ENCODE measurements around the gene BAZ1A.
A peak's percentile ranks its signal among the peaks of the same experiment; 100 is the strongest.

BAZ1A gene
- 190 to 215 reads per million in 2 donors for total RNA-seq

- DNase-seq = no peak
Measured at GRCh38 chr14:34875031-34875922, at the start of gene BAZ1A. TSS of gene BAZ1A (minus strand) at chr14:34875360. CDS start at chr14:34874604, 756 bp downstream.

GRCh38 chr14:34920339-34920738, 45.2 kb upstream of the BAZ1A start:
- DNase-seq = no peak

GRCh38 chr14:34913619-34914018, 38.5 kb upstream of the BAZ1A start:
- DNase-seq = no peak

- no peak for DNase-seq
Measured at GRCh38 chr14:34912966-34913365, 37.8 kb upstream of the BAZ1A start.

GRCh38 chr14:34912182-34912581, 37.0 kb upstream of the BAZ1A start:
- no peak for DNase-seq

GRCh38 chr14:34911209-34912150, 36.3 kb upstream of the BAZ1A start:
- DNase-seq = no peak

- no peak for DNase-seq
Measured at GRCh38 chr14:34906287-34906686, 31.1 kb upstream of the BAZ1A start.

- no peak for DNase-seq
Measured at GRCh38 chr14:34895277-34895676, 20.1 kb upstream of the BAZ1A start.

GRCh38 chr14:34890937-34891336, 15.8 kb upstream of the BAZ1A start:
- DNase-seq = no peak

GRCh38 chr14:34888186-34888585, 13.0 kb upstream of the BAZ1A start:
- no peak for DNase-seq

- no peak for DNase-seq
Measured at GRCh38 chr14:34883954-34884353, 8.8 kb upstream of the BAZ1A start.

- DNase-seq = peak; percentile 47
Measured at GRCh38 chr14:34874386-34875030, 652 bp downstream of the BAZ1A start.

- peak; percentile 65 for DNase-seq
Measured at GRCh38 chr14:34873589-34874385, 1.4 kb downstream of the BAZ1A start.

- no peak for DNase-seq
Measured at GRCh38 chr14:34872822-34873588, 2.2 kb downstream of the BAZ1A start.

- DNase-seq = no peak
Measured at GRCh38 chr14:34867199-34867598, 8.0 kb downstream of the BAZ1A start.

- no peak for DNase-seq
Measured at GRCh38 chr14:34865889-34866574, 9.1 kb downstream of the BAZ1A start.

- no peak for DNase-seq
Measured at GRCh38 chr14:34863844-34864243, 11.3 kb downstream of the BAZ1A start.

- DNase-seq = no peak
Measured at GRCh38 chr14:34858765-34859164, 16.4 kb downstream of the BAZ1A start.

GRCh38 chr14:34857689-34858449, 17.3 kb downstream of the BAZ1A start:
- DNase-seq = no peak

GRCh38 chr14:34853041-34853440, 22.1 kb downstream of the BAZ1A start:
- DNase-seq = no peak

All from activated gamma-delta T cell (primary cell).